Stomach smooth muscle (tissue), 2 donors: Measurements from ENCODE around the gene GNPNAT1.
"Not testable (repeated sequence)": the region's sequence is repeated elsewhere in the genome, so short reads cannot be mapped to it uniquely, and the experiment has no call there.

ENCODE experiments used
- H3K27ac ChIP-seq: one replicate; pipeline ENCODE4 v1.7.0; 2013; ENCODE audit warnings: mild to moderate bottlenecking, low read length, inconsistent platforms
- H3K27me3 ChIP-seq, 2 donors: one replicate each; pipeline ENCODE4 v1.7.0; 2013; ENCODE audit warnings: low read length in 2 of 2; ENCODE audit not compliant: insufficient read depth in 2 of 2, control insufficient read depth in 1 of 2
- H3K36me3 ChIP-seq, 2 donors: one replicate each; pipeline ENCODE4 v1.7.0; 2013; ENCODE audit warnings: low read length in 2 of 2; ENCODE audit not compliant: control insufficient read depth in 2 of 2, insufficient read depth in 2 of 2
- H3K4me1 ChIP-seq: one replicate; pipeline ENCODE4 v1.7.0; 2013; ENCODE audit warnings: low read length; ENCODE audit not compliant: control insufficient read depth, insufficient read depth
- H3K4me3 ChIP-seq, 2 donors: one replicate each; pipeline ENCODE4 v1.7.0; 2013; ENCODE audit warnings: low read length in 2 of 2
- H3K9ac ChIP-seq, 2 donors: one replicate each; pipeline ENCODE4 v1.7.0; 2013; ENCODE audit warnings: low read length in 2 of 2, mild to moderate bottlenecking in 1 of 2
- H3K9me3 ChIP-seq, 2 donors: one replicate each; pipeline ENCODE4 v1.7.0; 2013; ENCODE audit warnings: low read length in 2 of 2; ENCODE audit not compliant: control insufficient read depth in 2 of 2
- donor health status: healthy.
- donor health status: Pancreatic carcinoma.

Gene GNPNAT1

GRCh38 chr14:52790011-52790755, 1.2 kb downstream of the GNPNAT1 start:
- no peaks in the 10 kb centered on the region for H3K36me3 ChIP-seq
- peak overlapping the region; percentile 93 to 99 for H3K4me3 ChIP-seq
- H3K9ac ChIP-seq: peak overlapping the region; percentile 79 to 85
- no peaks in the 10 kb centered on the region for H3K27me3 ChIP-seq
- no peaks in the 10 kb centered on the region for H3K9me3 ChIP-seq
- H3K27ac ChIP-seq: peak overlapping the region; percentile 69
- H3K4me1 ChIP-seq: peaks cover 19% of the 10 kb centered on the region

DNA sequence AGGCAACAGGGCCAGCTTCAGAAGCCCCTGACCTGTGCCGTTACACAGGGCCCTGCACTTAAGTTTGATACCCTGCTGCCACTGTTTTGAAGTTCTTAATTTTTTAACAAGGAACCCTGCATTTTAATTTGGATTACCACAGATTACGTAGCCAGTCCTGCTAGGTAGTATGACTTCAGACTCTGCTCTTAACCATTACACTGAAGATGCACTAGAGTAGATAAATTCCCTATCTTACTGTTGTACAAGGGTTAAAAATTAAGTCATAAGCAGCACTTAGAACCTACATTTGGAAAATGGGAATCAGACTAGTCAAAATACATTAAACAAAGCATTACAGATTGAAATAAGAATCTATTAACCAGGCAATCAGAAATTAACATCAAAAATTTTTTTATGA, 2.3 kb downstream of the GNPNAT1 start:
- H3K9ac ChIP-seq: no peak overlapping the region
- no peaks in the 10 kb centered on the region for H3K36me3 ChIP-seq
- H3K27ac ChIP-seq: no peak overlapping the region
- no peaks in the 10 kb centered on the region for H3K9me3 ChIP-seq
- no peak overlapping the region for H3K4me3 ChIP-seq
- peaks cover 19% of the 10 kb centered on the region for H3K4me1 ChIP-seq
- H3K27me3 ChIP-seq: no peaks in the 10 kb centered on the region

DNA sequence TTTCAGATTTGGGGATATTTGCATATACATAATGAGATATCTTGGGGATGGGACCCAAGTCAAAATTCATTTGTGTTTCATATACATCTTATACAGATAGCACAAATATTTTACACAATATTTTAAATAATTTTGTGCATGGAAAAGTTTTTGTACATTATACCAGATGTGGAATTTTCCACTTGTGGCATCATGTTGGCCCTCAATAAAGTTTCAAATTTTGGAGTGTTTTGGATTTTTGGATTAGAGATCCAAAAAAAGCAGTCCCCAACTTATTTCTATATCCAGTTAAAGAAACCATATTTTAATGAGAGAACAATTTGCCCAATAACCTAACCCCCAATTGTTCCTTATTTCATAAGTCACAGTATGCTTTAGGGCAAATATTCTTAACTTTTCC, 4.5 kb downstream of the GNPNAT1 start:
- H3K27me3 ChIP-seq: no peaks in the 10 kb centered on the region
- no peaks in the 10 kb centered on the region for H3K9me3 ChIP-seq
- no peak overlapping the region for H3K27ac ChIP-seq

GRCh38 chr14:52783206-52783605, 8.2 kb downstream of the GNPNAT1 start:
- Histone ChIP-seq H3K4me3 (no peak overlapping the region), H3K27ac (no peak overlapping the region)

More for the DNA sequence above, 4.5 kb downstream of the GNPNAT1 start:
- Histone ChIP-seq H3K4me3 (no peak overlapping the region), H3K4me1 (peaks cover 14% of the 10 kb centered on the region), H3K36me3 (no peaks in the 10 kb centered on the region), H3K9ac (no peak overlapping the region)

DNA sequence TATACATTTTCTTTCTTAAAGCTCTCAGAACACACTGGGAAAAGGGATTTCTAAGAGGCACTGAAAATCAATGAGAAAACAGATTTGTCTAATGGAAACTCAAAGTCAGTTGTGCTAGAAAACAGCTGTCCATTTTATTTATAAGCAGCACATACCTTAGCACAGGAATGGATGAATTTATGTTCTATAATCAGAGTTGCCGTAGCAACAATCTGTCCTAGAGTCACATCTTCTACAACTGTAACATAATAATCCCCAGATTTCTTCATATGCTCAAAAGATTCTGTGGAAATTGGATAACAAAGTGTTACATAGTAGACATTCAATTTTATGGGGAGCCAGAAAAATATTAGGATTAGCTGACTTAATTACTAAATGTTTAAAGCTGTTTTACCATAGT, 9.8 kb downstream of the GNPNAT1 start:
- Histone ChIP-seq H3K27ac (no peak overlapping the region), H3K4me3 (no peak overlapping the region)

More at GRCh38 chr14:52783206-52783605, 8.2 kb downstream of the GNPNAT1 start:
- Histone ChIP-seq H3K36me3 (no peaks in the 10 kb centered on the region), H3K4me1 (no peaks in the 10 kb centered on the region), H3K9ac (no peak overlapping the region), H3K27me3 (no peaks in the 10 kb centered on the region), H3K9me3 (no peaks in the 10 kb centered on the region)

DNA sequence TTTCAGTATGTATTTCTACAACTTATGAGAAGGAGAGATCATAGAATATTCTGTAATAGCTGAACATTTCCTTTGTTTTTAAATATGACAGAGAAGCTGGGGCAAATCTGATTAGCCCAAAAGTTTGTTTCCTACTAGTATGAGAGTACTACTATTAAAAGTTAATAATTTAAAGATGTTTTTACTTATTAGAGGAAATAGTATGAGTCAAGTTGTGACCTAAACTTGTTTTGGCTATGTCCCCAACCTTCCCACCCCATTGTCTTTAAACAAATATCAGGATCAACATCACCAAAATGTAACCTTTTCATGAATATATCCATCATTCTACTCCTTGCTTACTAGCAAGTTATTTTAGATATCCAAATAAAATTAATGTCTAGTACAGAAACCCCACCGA, 10.5 kb downstream of the GNPNAT1 start:
- Histone ChIP-seq H3K4me1 (no peaks in the 10 kb centered on the region), H3K9me3 (no peaks in the 10 kb centered on the region), H3K27me3 (no peaks in the 10 kb centered on the region), H3K4me3 (no peak overlapping the region), H3K27ac (no peak overlapping the region), H3K36me3 (peaks cover 0 to 4% of the 10 kb centered on the region in 2 donors), H3K9ac (no peak overlapping the region)

More for the DNA sequence above, 9.8 kb downstream of the GNPNAT1 start:
- Histone ChIP-seq H3K9me3 (no peaks in the 10 kb centered on the region), H3K36me3 (peaks cover 0 to 4% of the 10 kb centered on the region in 2 donors), H3K27me3 (no peaks in the 10 kb centered on the region), H3K4me1 (no peaks in the 10 kb centered on the region), H3K9ac (no peak overlapping the region)

GRCh38 chr14:52778702-52779101, 12.7 kb downstream of the GNPNAT1 start:
- no peaks in the 10 kb centered on the region for H3K4me1 ChIP-seq
- H3K27me3 ChIP-seq: no peaks in the 10 kb centered on the region
- H3K36me3 ChIP-seq: peaks cover 4 to 6% of the 10 kb centered on the region in 2 donors
- no peak overlapping the region for H3K4me3 ChIP-seq
- no peak overlapping the region for H3K27ac ChIP-seq
- no peak overlapping the region for H3K9ac ChIP-seq
- no peaks in the 10 kb centered on the region for H3K9me3 ChIP-seq

DNA sequence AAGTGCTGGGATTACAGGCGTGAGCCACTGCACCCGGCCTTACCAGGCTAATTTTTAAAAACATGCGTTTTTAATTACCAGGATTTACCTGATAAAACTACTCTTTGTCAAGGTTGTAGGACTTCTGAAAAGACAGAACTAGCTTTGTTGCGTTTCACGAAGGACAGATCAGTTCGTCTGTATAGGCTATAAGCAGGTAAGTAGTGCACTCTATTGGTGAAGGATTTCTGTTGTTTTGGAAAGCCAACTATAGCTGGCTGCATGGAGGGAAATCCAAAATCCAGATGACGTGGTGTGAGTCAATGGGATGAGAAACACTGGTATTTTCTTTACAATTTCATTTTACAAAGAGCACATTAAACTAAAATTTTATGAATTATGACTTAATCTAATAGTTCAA, 14.6 kb downstream of the GNPNAT1 start:
- Histone ChIP-seq H3K9me3 (no peaks in the 10 kb centered on the region), H3K27me3 (no peaks in the 10 kb centered on the region), H3K27ac (no peak overlapping the region), H3K36me3 (peaks cover 4 to 6% of the 10 kb centered on the region in 2 donors), H3K4me1 (no peaks in the 10 kb centered on the region), H3K4me3 (no peak overlapping the region), H3K9ac (no peak overlapping the region)

DNA sequence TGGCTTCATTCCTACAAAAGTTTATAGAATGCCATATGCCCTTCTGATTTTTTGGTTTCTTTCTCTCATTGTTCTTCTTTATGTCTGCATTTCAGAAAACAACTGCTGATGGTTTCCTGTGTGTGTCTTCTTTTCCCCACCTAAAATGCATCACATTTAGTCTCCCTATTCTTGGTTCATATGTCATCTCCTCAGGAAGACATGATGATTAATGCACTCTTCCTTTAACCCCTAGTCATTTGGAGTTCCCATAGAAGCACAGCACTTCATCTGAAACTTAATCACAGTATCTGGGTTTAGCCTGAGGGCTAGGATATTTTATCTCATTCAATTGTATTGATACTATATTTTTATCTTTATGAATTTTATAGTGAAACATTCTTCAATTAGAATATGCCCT, 21.5 kb downstream of the GNPNAT1 start:
- H3K4me1 ChIP-seq: no peaks in the 10 kb centered on the region
- H3K9me3 ChIP-seq: no peaks in the 10 kb centered on the region
- H3K4me3 ChIP-seq: no peak overlapping the region
- H3K9ac ChIP-seq: no peak overlapping the region
- no peaks in the 10 kb centered on the region for H3K27me3 ChIP-seq
- H3K36me3 ChIP-seq: peaks cover 15 to 17% of the 10 kb centered on the region in 2 donors
- no peak overlapping the region for H3K27ac ChIP-seq

DNA sequence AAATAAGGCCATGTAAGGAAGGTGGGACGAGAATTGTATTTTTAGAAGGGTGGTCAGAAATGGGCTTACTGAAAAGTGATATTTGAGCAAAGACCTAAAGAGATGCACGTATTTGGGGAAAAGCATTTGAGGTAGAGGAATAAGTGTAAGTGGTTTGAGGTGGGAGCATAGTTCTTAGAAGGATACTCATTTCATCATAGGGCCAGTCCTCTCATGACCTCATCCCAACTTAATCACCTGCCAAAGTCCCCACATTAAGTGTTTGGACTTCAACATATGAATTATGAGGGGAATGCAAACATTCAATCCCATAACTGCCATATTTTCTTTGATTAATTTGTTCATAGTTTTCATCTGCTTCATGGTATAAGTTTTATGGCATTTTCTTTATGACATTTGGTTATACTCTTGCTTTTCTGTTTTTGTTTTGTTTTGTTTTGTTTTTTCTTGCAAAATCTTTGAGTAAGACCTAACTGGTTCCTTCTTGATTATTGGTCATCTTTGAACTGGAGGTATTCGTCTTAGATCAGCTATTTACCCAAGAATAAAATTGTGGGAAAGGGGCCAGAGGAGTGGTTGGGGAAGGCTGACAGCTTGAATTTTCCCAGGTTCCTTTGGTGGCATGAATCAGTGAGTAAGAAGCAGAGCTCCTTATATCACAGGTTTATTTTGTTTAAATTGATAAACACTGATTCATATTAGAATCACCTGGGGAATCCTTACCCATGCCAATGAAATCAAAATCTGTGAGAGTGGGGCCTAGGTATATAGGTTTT, 24.2 kb downstream of the GNPNAT1 start:
- Histone ChIP-seq H3K9ac (no peak overlapping the region), H3K27ac (no peak overlapping the region), H3K4me3 (no peak overlapping the region), H3K4me1 (no peaks in the 10 kb centered on the region), H3K36me3 (peaks cover 15 to 17% of the 10 kb centered on the region in 2 donors), H3K27me3 (no peaks in the 10 kb centered on the region), H3K9me3 (no peaks in the 10 kb centered on the region)

- H3K36me3 ChIP-seq: peaks cover 5 to 10% of the 10 kb centered on the region in 2 donors
- H3K4me3 ChIP-seq, H3K27me3 ChIP-seq, H3K9ac ChIP-seq, H3K4me1 ChIP-seq, H3K27ac ChIP-seq, H3K9me3 ChIP-seq: not testable (repeated sequence)
Observed at GRCh38 chr14:52762923-52763322, 28.5 kb downstream of the GNPNAT1 start.
